Spleen (tissue), 7 donors: ENCODE measurements around the gene PUSL1.

Source experiments
- CTCF ChIP-seq, 11 experiments: fragments of 200-600 bp in 7 of 11; fragments of 450-650 bp in 4 of 11; sonication (generic) in 4 of 11; IDR thresholded peaks in 8 of 11; conservative IDR thresholded peaks in 3 of 11; 1 replicate in 7 of 11; 2 replicates in 4 of 11; pipeline versions ENCODE4 v1.4.0 to v1.8.0; 2016 to 2021; ENCODE audit warnings: antibody characterized with exemption in 11 of 11, inconsistent platforms in 4 of 11, mild to moderate bottlenecking in 1 of 11
- POLR2A ChIP-seq, 3 donors: fragments of 450-650 bp; IDR thresholded peaks; one replicate each; pipeline ENCODE4 v1.5.1; 2017; ENCODE audit warnings: antibody characterized with exemption in 3 of 3, mild to moderate bottlenecking in 1 of 3
- POLR2AphosphoS5 ChIP-seq, 3 donors: sonication (generic); formaldehyde crosslinking; IDR thresholded peaks; one replicate each; pipeline ENCODE4 v1.5.1; 2017; ENCODE audit warnings: antibody characterized with exemption in 3 of 3
- donor health status: DM: no; HTN: no; CAD: no; lungs with moderate emphysema.
- donor health status: DM: no; HTN: no; CAD: no.
- donor health status: DM: no; HTN: no; CAD: no.

GRCh38 chr1:1358433-1359271 lies 50.3 kb downstream of the PUSL1 start, which contains the start of gene MXRA8:
- TF ChIP-seq CTCF (IDR thresholded peaks at IDR 0.05 in 8 of 11, conservative IDR thresholded peaks at IDR 0.05 in 3 of 11) (no peak), POLR2AphosphoS5 (IDR thresholded peaks at IDR 0.05) (peak in 2 of 3 donors; percentile 65 to 70), POLR2A (IDR thresholded peaks at IDR 0.05) (no peak)
